HepG2 (cell line): ENCODE measurements around the gene KCNIP4. TPM values are rescaled to one million over a fixed set of nuclear protein-coding genes. Genes with fewer than 3 reads are reported as not detected.

Source experiments
- ATAC-seq: fragments of 200-7000 bp; cut with Tn5 transposase; 3 replicates; pipeline ENCODE4 v1.9.1; 2020; ENCODE audit warnings: mild to moderate bottlenecking, moderate library complexity
- BruUV-seq: library from RNA; stranded (reverse); fragments of 400-500 nt; replicated peaks from 2 replicates; lab custom pipeline; 2021; lab: Mats Ljungman, UMichigan
- CTCF ChIA-PET: fragments of 300-600 bp; formaldehyde crosslinking; extraction: SDS; loops from one replicate; lab custom pipeline; 2021; ENCODE audit warnings: low total read pairs, inconsistent platforms, low intra/inter-chr PET ratio; lab: Yijun Ruan, JAX
- POLR2A ChIA-PET: fragments of 350-600 bp; sonication (Branson Sonifier 250); formaldehyde crosslinking; loops from one replicate; lab custom pipeline; 2020; ENCODE audit warnings: antibody characterized with exemption, inconsistent platforms; lab: Yijun Ruan, JAX
- DNase-seq: peaks from one replicate; pipeline ENCODE4 v3.0.0-alpha.2; 2015; ENCODE audit warnings: low spot score
- FAIRE-seq: peaks from 3 replicates; lab custom pipeline; 2011; peaks lifted over from hg19 to GRCh38; lab: Jason Lieb, UNC
- H2AFZ ChIP-seq: one replicate; pipeline ENCODE4 v1.6.1; 2011; ENCODE audit warnings: low read length, inconsistent platforms
- H3K27ac ChIP-seq: fragments of 300-600 bp; 3 replicates; pipeline ENCODE4 v1.8.0; 2011; ENCODE audit warnings: mixed run types, mild to moderate bottlenecking, mixed read lengths, low read length, inconsistent platforms; ENCODE audit not compliant: insufficient read depth; ENCODE audit errors: extremely low read length
- H3K27me3 ChIP-seq, 2 experiments: fragments of 200-600 bp in 1 of 2; 2 replicates in 1 of 2; 3 replicates in 1 of 2; pipeline versions ENCODE4 v1.6.0 to v1.8.0; 2011; ENCODE audit warnings: low read length in 2 of 2, mild to moderate bottlenecking in 2 of 2, moderate library complexity in 2 of 2, inconsistent platforms in 1 of 2; ENCODE audit not compliant: insufficient read depth in 2 of 2, control insufficient read depth in 1 of 2
- H3K36me3 ChIP-seq, 2 experiments: fragments of 200-600 bp in 1 of 2; replicated peaks in 1 of 2; 2 replicates in 1 of 2; 3 replicates in 1 of 2; pipeline versions ENCODE4 v1.5.1 to v1.8.0; 2011; ENCODE audit warnings: low read length in 2 of 2, inconsistent platforms in 1 of 2; ENCODE audit not compliant: insufficient read depth in 2 of 2, control insufficient read depth in 1 of 2
- H3K4me1 ChIP-seq: 2 replicates; pipeline ENCODE4 v1.5.1; 2012; ENCODE audit warnings: low read length, inconsistent platforms; ENCODE audit not compliant: insufficient read depth
- H3K4me2 ChIP-seq: 2 replicates; pipeline ENCODE4 v1.6.0; 2011; ENCODE audit warnings: low read depth, low read length, inconsistent platforms
- H3K4me3 ChIP-seq, 3 experiments: fragments of 200-600 bp in 1 of 3; sonication (generic), shearing (Covaris generic) in 1 of 3; replicated peaks in 1 of 3; 2 replicates each; pipeline ENCODE4 v1.5.1; 2011 to 2016; ENCODE audit warnings: low read length in 3 of 3, inconsistent platforms in 2 of 3, low read depth in 2 of 3, mild to moderate bottlenecking in 2 of 3, control low read depth in 1 of 3, mixed read lengths in 1 of 3; ENCODE audit not compliant: insufficient read depth in 1 of 3
- H3K79me2 ChIP-seq: one replicate; pipeline ENCODE4 v1.6.1; 2011; ENCODE audit warnings: low read length, inconsistent platforms; ENCODE audit not compliant: insufficient read depth
- H3K9ac ChIP-seq: 2 replicates; pipeline ENCODE4 v1.6.0; 2011; ENCODE audit warnings: mild to moderate bottlenecking, low read depth, low read length, inconsistent platforms; ENCODE audit not compliant: insufficient read depth
- H3K9me3 ChIP-seq: 2 replicates; pipeline ENCODE4 v1.5.1; 2012; ENCODE audit warnings: mild to moderate bottlenecking, low read length
- H4K20me1 ChIP-seq: 2 replicates; pipeline ENCODE4 v1.6.0; 2011; ENCODE audit warnings: inconsistent platforms, mild to moderate bottlenecking, low read length, moderate library complexity; ENCODE audit not compliant: insufficient read depth
- DMAP1 ChIP-seq: IDR thresholded peaks from 2 replicates; pipeline ENCODE4 v1.6.1; 2016
- STAG1 ChIP-seq: sonication (generic); formaldehyde crosslinking; IDR thresholded peaks from 2 replicates; pipeline ENCODE4 v1.4.0; 2020; ENCODE audit warnings: missing genetic modification reagents
- ZNF329 ChIP-seq: sonication (generic); formaldehyde crosslinking; IDR thresholded peaks from 2 replicates; pipeline ENCODE4 v1.9.0; 2021; ENCODE audit warnings: low read depth, mild to moderate bottlenecking, missing genetic modification reagents
- WGBS: methylation state at CpG from one replicate; pipeline ENCODE4 v1.1.6; 2017; ENCODE audit warnings: low lambda C conversion rate; 5-methylcytosine and 5-hydroxymethylcytosine counted together
- in situ Hi-C: cut with HindIII; loops from 2 replicates; pipeline ENCODE4 v1.10.0; 2017; ENCODE audit warnings: low pct_unique_long_range_greater_than_20kb; ENCODE audit not compliant: extremely low pct_ligation_motif_present
- intact Hi-C: fragments of 100-400 bp; cut with micrococcal nuclease; formaldehyde crosslinking; loops from one replicate; pipeline ENCODE4 v1.10.0; 2022; ENCODE audit not compliant: unreplicated experiment
- polyA plus RNA-seq, 8 experiments: library from polyadenylated mRNA; depleted of rRNA in 3 of 8; stranded (reverse) in 7 of 8; unstranded in 1 of 8; fragments of >200 nt; fragmentation: Illumina TruSeq in 4 of 8; extraction: Trizol in 4 of 8; gene quantifications; 2 replicates each; pipeline versions ENCODE4 v1.2.1 to v1.2.3, GENCODE V29; 2011 to 2016; ENCODE audit warnings: low read depth in 4 of 8, missing spikeins in 1 of 8, mixed read lengths in 1 of 8; ENCODE audit not compliant: insufficient read depth in 1 of 8
- total RNA-seq, 5 experiments: library from RNA; depleted of rRNA; stranded (reverse); fragments of >200 nt; fragmentation: Illumina TruSeq; extraction: Trizol; gene quantifications; 2 replicates each; pipeline ENCODE4 v1.2.3, GENCODE V29; 2016; ENCODE audit warnings: low read depth in 1 of 5
- TF ChIP-seq, protein P1 (sequence below): sonication (generic); formaldehyde crosslinking; IDR thresholded peaks from 2 replicates; pipeline ENCODE4 v1.8.0; 2022; ENCODE audit warnings: low read depth, missing genetic modification reagents
- TF ChIP-seq, protein P2 (sequence below): IDR thresholded peaks from 2 replicates; pipeline ENCODE4 v1.6.1; 2016; ENCODE audit warnings: low read depth, missing genetic modification reagents, missing compliant biosample characterization
- TF ChIP-seq, protein P3 (sequence below): sonication (generic); formaldehyde crosslinking; IDR thresholded peaks from 2 replicates; pipeline ENCODE4 v1.4.0; 2020; ENCODE audit warnings: mild to moderate bottlenecking, low read depth, missing genetic modification reagents
- TF ChIP-seq, protein P4 (sequence below): sonication (generic); formaldehyde crosslinking; IDR thresholded peaks from 2 replicates; pipeline ENCODE4 v1.4.0; 2020; ENCODE audit warnings: missing genetic modification reagents; ENCODE audit errors: not compliant biosample characterization

KCNIP4 gene
- total and polyA plus RNA-seq, 2 of the 13 experiments (the other 11 are each of a cell fraction or from before 2014, with no cell fraction given), result 0.09 TPM; not detected in 1

DNA sequence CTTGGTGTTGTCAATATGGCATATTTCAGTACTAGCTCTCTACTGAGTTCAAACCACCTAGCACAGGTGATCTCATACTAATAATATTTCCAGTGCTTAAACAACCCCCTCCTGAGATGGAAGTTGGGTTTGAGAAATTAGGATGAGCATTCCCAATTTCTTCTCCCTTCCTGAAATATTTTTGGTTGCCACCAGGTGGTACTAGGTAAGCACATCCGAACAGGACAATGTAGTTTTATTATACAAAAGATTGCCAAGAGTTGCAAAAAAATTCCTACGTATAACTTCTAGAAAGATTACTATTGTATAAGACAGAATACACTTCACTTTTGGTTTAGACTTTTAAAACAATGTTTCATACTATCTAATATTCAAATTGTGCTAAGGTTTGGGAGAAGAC lies 763.8 kb downstream of the KCNIP4 start:
- ChIA-PET CTCF (no interaction called here), POLR2A (no interaction called here)
- Histone ChIP-seq H3K4me1 (no peaks in the 10 kb centered on the region), H3K36me3 (no peaks in the 10 kb centered on the region), H3K9ac (no peak overlapping the region), H3K9me3 (peaks cover 44% of the 10 kb centered on the region), H3K79me2 (no peaks in the 10 kb centered on the region), H2AFZ (no peak overlapping the region), H3K4me3 (no peak overlapping the region), H3K27ac (no peak overlapping the region), H3K4me2 (no peak overlapping the region), H4K20me1 (no peaks in the 10 kb centered on the region), H3K27me3 (no peaks in the 10 kb centered on the region)
- WGBS, result 41% methylated on average over 2 of the region's 2 CpGs
- BruUV-seq, result no TSS peak
- ATAC-seq (no peak), DNase-seq (no peak), FAIRE-seq (no peak)
- in situ Hi-C loops, result no loop called here
- TF ChIP-seq, protein P1, sequence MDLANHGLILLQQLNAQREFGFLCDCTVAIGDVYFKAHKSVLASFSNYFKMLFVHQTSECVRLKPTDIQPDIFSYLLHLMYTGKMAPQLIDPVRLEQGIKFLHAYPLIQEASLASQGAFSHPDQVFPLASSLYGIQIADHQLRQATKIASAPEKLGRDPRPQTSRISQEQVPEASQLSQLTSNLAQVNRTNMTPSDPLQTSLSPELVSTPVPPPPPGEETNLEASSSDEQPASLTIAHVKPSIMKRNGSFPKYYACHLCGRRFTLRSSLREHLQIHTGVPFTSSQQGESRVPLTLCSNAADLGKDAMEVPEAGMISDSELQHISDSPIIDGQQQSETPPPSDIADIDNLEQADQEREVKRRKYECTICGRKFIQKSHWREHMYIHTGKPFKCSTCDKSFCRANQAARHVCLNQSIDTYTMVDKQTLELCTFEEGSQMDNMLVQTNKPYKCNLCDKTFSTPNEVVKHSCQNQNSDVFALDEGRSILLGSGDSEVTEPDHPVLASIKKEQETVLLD (CRISPR knock-in tag), result no peak
- peak; percentile 37 for TF ChIP-seq STAG1 (CRISPR knock-in tag)
- intact Hi-C loops, result loop anchor here (1.0 to 10.0 kb wide), 2 partner anchors 285 to 580 kb away; no protein-coding TSS in a partner anchor

DNA sequence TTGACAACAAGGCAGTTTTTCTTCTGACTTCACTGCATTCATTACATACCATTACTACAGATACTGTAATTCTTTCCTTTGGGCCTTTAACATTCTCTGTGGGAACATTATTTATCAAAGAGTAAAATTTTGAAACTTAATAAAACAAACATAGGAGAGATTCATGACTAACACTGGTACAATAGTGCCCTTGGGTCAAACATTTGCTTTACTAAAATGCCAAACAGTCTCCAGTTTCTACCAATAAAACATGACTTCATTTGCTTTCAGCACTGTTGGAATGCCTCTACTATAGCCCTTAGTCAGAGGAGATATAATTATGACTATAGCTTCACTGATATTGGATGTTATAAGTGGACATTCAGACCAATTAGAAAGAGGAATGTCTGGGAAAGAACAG lies 766.9 kb downstream of the KCNIP4 start:
- Histone ChIP-seq H3K27ac (no peak overlapping the region), H3K4me3 (no peak overlapping the region), H3K9ac (no peak overlapping the region), H3K4me1 (no peaks in the 10 kb centered on the region), H3K9me3 (peaks cover 46% of the 10 kb centered on the region), H2AFZ (no peak overlapping the region), H4K20me1 (no peaks in the 10 kb centered on the region), H3K79me2 (no peaks in the 10 kb centered on the region), H3K4me2 (no peak overlapping the region), H3K36me3 (no peaks in the 10 kb centered on the region), H3K27me3 (no peaks in the 10 kb centered on the region)
- intact Hi-C loops, result loop anchor here (10.0 kb wide), 1 partner anchor 583 kb away; no protein-coding TSS in a partner anchor
- ATAC-seq (no peak), FAIRE-seq (no peak), DNase-seq (no peak)
- ChIA-PET POLR2A (no interaction called here), CTCF (no interaction called here)
- TF ChIP-seq ZNF329 (CRISPR knock-in tag) (no peak), DMAP1 (no peak)
- TF ChIP-seq, protein P2, sequence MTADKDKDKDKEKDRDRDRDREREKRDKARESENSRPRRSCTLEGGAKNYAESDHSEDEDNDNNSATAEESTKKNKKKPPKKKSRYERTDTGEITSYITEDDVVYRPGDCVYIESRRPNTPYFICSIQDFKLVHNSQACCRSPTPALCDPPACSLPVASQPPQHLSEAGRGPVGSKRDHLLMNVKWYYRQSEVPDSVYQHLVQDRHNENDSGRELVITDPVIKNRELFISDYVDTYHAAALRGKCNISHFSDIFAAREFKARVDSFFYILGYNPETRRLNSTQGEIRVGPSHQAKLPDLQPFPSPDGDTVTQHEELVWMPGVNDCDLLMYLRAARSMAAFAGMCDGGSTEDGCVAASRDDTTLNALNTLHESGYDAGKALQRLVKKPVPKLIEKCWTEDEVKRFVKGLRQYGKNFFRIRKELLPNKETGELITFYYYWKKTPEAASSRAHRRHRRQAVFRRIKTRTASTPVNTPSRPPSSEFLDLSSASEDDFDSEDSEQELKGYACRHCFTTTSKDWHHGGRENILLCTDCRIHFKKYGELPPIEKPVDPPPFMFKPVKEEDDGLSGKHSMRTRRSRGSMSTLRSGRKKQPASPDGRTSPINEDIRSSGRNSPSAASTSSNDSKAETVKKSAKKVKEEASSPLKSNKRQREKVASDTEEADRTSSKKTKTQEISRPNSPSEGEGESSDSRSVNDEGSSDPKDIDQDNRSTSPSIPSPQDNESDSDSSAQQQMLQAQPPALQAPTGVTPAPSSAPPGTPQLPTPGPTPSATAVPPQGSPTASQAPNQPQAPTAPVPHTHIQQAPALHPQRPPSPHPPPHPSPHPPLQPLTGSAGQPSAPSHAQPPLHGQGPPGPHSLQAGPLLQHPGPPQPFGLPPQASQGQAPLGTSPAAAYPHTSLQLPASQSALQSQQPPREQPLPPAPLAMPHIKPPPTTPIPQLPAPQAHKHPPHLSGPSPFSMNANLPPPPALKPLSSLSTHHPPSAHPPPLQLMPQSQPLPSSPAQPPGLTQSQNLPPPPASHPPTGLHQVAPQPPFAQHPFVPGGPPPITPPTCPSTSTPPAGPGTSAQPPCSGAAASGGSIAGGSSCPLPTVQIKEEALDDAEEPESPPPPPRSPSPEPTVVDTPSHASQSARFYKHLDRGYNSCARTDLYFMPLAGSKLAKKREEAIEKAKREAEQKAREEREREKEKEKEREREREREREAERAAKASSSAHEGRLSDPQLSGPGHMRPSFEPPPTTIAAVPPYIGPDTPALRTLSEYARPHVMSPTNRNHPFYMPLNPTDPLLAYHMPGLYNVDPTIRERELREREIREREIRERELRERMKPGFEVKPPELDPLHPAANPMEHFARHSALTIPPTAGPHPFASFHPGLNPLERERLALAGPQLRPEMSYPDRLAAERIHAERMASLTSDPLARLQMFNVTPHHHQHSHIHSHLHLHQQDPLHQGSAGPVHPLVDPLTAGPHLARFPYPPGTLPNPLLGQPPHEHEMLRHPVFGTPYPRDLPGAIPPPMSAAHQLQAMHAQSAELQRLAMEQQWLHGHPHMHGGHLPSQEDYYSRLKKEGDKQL (CRISPR knock-in tag), result no peak
- TF ChIP-seq, protein P3, sequence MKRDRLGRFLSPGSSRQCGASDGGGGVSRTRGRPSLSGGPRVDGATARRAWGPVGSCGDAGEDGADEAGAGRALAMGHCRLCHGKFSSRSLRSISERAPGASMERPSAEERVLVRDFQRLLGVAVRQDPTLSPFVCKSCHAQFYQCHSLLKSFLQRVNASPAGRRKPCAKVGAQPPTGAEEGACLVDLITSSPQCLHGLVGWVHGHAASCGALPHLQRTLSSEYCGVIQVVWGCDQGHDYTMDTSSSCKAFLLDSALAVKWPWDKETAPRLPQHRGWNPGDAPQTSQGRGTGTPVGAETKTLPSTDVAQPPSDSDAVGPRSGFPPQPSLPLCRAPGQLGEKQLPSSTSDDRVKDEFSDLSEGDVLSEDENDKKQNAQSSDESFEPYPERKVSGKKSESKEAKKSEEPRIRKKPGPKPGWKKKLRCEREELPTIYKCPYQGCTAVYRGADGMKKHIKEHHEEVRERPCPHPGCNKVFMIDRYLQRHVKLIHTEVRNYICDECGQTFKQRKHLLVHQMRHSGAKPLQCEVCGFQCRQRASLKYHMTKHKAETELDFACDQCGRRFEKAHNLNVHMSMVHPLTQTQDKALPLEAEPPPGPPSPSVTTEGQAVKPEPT (CRISPR knock-in tag), result no peak
- TF ChIP-seq, protein P4, sequence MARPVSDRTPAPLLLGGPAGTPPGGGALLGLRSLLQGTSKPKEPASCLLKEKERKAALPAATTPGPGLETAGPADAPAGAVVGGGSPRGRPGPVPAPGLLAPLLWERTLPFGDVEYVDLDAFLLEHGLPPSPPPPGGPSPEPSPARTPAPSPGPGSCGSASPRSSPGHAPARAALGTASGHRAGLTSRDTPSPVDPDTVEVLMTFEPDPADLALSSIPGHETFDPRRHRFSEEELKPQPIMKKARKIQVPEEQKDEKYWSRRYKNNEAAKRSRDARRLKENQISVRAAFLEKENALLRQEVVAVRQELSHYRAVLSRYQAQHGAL, result no peak
- no TSS peak for BruUV-seq
- in situ Hi-C loops, result no loop called here
